DND-41 (cell line): ENCODE measurements around the gene SIRT4.

Experiments used
- ATAC-seq: fragments of 200-7000 bp; cut with Tn5 transposase; 3 replicates; pipeline ENCODE4 v1.9.1; 2021; ENCODE audit warnings: low read depth; ENCODE audit not compliant: insufficient read depth
- DNase-seq: peaks from one replicate; pipeline ENCODE4 v3.0.0-alpha.2; 2020
- H2AFZ ChIP-seq: 2 replicates; pipeline ENCODE4 v1.6.0; 2012; ENCODE audit warnings: low read depth, low read length
- H3K27ac ChIP-seq: 2 replicates; pipeline ENCODE4 v1.5.1; 2012; ENCODE audit warnings: low read length, inconsistent platforms
- H3K27me3 ChIP-seq: fragments of 200-600 bp; sonication (generic); 2 replicates; pipeline ENCODE4 v1.6.0; 2012; ENCODE audit warnings: low read length, mild to moderate bottlenecking, inconsistent platforms; ENCODE audit not compliant: insufficient read depth, poor library complexity
- H3K36me3 ChIP-seq: 2 replicates; pipeline ENCODE4 v1.5.1; 2012; ENCODE audit warnings: low read length, inconsistent platforms; ENCODE audit not compliant: insufficient read depth
- H3K4me1 ChIP-seq: 2 replicates; pipeline ENCODE4 v1.5.1; 2012; ENCODE audit warnings: mild to moderate bottlenecking, low read length; ENCODE audit not compliant: insufficient read depth
- H3K4me2 ChIP-seq: 2 replicates; pipeline ENCODE4 v1.6.0; 2012; ENCODE audit warnings: mild to moderate bottlenecking, moderate library complexity, low read length, inconsistent platforms; ENCODE audit not compliant: insufficient read depth
- H3K4me3 ChIP-seq, 2 experiments: fragments of 200-600 bp in 1 of 2; shearing (Covaris generic) in 1 of 2; 2 replicates each; pipeline ENCODE4 v1.5.1; 2012 to 2016; ENCODE audit warnings: inconsistent platforms in 2 of 2, low read length in 2 of 2, mild to moderate bottlenecking in 2 of 2, low read depth in 1 of 2, moderate library complexity in 1 of 2
- H3K79me2 ChIP-seq: 2 replicates; pipeline ENCODE4 v1.6.0; 2012; ENCODE audit warnings: low read length, inconsistent platforms; ENCODE audit not compliant: insufficient read depth
- H3K9ac ChIP-seq: 2 replicates; pipeline ENCODE4 v1.6.0; 2012; ENCODE audit warnings: low read depth, mild to moderate bottlenecking, inconsistent platforms, low read length, moderate library complexity
- H3K9me3 ChIP-seq: 2 replicates; pipeline ENCODE4 v1.5.1; 2012; ENCODE audit warnings: low read length, moderate library complexity, mild to moderate bottlenecking, inconsistent platforms; ENCODE audit not compliant: insufficient read depth, severe bottlenecking
- H4K20me1 ChIP-seq: 2 replicates; pipeline ENCODE4 v1.6.0; 2012; ENCODE audit warnings: low read length; ENCODE audit not compliant: insufficient read depth
- CTCF ChIP-seq: IDR thresholded peaks from 2 replicates; pipeline ENCODE4 v1.5.1; 2012; ENCODE audit warnings: borderline replicate concordance, low read length, moderate library complexity, mild to moderate bottlenecking; ENCODE audit not compliant: poor library complexity, severe bottlenecking; ENCODE audit errors: extremely low read depth
- EZH2 ChIP-seq: IDR thresholded peaks from 3 replicates; pipeline ENCODE4 v1.6.1; 2012; ENCODE audit warnings: borderline replicate concordance, low read depth, mild to moderate bottlenecking, moderate library complexity, low read length, inconsistent platforms; ENCODE audit not compliant: severe bottlenecking

Gene SIRT4

GRCh38 chr12:120321382-120322202 lies 19.5 kb downstream of the SIRT4 start:
- Histone ChIP-seq H3K9ac (no peak overlapping the region), H3K4me2 (no peak overlapping the region), H3K4me1 (peaks cover 24% of the 10 kb centered on the region), H4K20me1 (no peaks in the 10 kb centered on the region), H2AFZ (no peak overlapping the region), H3K4me3 (no peak overlapping the region), H3K27me3 (peaks cover 2% of the 10 kb centered on the region), H3K79me2 (no peaks in the 10 kb centered on the region), H3K27ac (no peak overlapping the region), H3K36me3 (no peaks in the 10 kb centered on the region), H3K9me3 (no peaks in the 10 kb centered on the region)
- no peak for TF ChIP-seq CTCF
- TF ChIP-seq EZH2: no peak
- ATAC-seq: no peak
- DNase-seq: no peak

GRCh38 chr12:120323772-120324171 lies 21.7 kb downstream of the SIRT4 start:
- no peak for TF ChIP-seq CTCF
- TF ChIP-seq EZH2: no peak
- Histone ChIP-seq H3K27ac (no peak overlapping the region), H3K4me1 (peaks cover 11% of the 10 kb centered on the region; the same call in 1 of the 2 replicates), H3K36me3 (no peaks in the 10 kb centered on the region), H3K9ac (no peak overlapping the region), H2AFZ (no peak overlapping the region), H3K27me3 (peaks cover 5% of the 10 kb centered on the region), H3K79me2 (no peaks in the 10 kb centered on the region), H3K4me3 (no peak overlapping the region), H3K9me3 (no peaks in the 10 kb centered on the region), H3K4me2 (no peak overlapping the region), H4K20me1 (no peaks in the 10 kb centered on the region)
- DNase-seq (no peak), ATAC-seq (no peak)

GRCh38 chr12:120324841-120325417 lies 22.8 kb downstream of the SIRT4 start:
- no peaks in the 10 kb centered on the region for H4K20me1 ChIP-seq
- peak overlapping the region; percentile 58; the same call in 1 of the 2 replicates for H3K9ac ChIP-seq
- no peaks in the 10 kb centered on the region for H3K36me3 ChIP-seq
- H3K9me3 ChIP-seq: no peaks in the 10 kb centered on the region
- H3K27me3 ChIP-seq: peaks cover 5% of the 10 kb centered on the region
- H2AFZ ChIP-seq: no peak overlapping the region
- peaks cover 11% of the 10 kb centered on the region; the same call in 1 of the 2 replicates for H3K4me1 ChIP-seq
- ATAC-seq: 0 out of 3 replicates have a peak, but pooled peaks have one; percentile 5
- no peak for DNase-seq
- H3K79me2 ChIP-seq: no peaks in the 10 kb centered on the region
- no peak for TF ChIP-seq EZH2
- no peak for TF ChIP-seq CTCF
- no peak overlapping the region for H3K27ac ChIP-seq
- H3K4me2 ChIP-seq: peak overlapping the region; percentile 99
- H3K4me3 ChIP-seq: no peak overlapping the region
